Stimulated activated CD8-positive, alpha-beta memory T cell treated with anti-CD3 and anti-CD28 coated beads, Interleukin-2, amount 100 ng/mL, for 48 hours (primary cell): ENCODE measurements around the gene RPP25.
"Not testable (repeated sequence)": the region's sequence is repeated elsewhere in the genome, so short reads cannot be mapped to it uniquely, and the experiment has no call there.

ENCODE experiments used
- DNase-seq, 2 donors: peaks; one replicate each; pipeline ENCODE4 v3.0.0-alpha.2; 2020; ENCODE audit warnings: low read depth in 2 of 2

The RPP25 gene

DNA sequence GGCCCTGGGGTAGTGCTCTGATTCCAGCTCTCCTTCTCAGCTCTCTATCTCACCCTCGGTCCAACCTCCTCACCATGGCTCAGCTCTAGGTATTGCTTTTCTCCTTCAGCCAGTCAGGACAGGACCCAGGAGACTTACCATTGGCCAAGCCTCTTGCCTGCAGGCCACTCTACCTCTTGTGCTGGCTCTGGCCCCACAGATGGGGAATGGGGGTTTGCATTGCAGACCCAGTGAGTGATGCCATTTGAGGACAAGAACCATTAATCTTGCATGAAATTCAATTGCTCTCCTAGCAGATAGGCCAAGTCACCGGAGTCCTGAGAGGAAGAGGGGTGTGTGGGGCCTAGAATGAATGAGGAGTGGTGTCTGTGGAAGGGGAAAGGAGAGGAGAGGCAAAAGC, 6.1 kb upstream of the RPP25 start:
- no peak for DNase-seq

DNA sequence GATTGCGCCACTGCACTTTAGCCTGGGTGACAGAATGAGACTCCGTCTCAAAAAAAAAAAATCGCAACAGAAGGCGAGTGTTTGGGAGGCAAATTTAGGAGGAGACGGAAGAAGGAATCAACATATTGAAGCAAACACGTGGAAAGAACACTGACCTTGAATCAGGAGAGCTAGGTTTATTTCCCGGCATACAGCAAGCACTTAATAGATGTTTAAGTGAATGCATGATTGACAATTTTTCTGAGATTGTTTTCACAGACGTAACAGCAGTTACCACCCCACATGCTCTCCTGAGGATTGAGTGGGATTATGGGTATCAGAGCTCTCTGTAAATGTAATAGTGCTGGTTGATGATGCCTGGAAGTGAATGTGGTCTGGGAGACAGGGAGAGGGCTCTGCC, 5.6 kb upstream of the RPP25 start:
- DNase-seq: no peak

DNA sequence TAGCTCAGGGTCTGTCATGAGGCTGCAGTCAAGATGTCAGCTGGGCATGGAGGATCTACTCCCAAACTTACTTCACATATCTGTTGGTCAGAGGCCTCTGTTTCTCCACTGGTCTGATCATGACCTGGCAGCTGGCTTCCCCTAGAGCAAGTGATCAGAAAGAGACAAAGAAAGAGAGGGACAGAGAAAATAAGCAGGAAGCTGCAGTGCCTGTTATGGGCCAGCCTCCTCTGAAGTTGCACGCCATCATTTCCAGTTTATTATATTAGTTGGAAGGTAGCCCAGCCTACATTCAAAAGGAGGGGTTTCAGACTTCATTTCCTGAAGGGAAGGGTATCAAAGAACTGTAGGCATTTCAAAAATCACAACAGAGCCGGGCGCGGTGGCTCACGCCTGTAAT, 5.0 kb upstream of the RPP25 start:
- no peak for DNase-seq

DNA sequence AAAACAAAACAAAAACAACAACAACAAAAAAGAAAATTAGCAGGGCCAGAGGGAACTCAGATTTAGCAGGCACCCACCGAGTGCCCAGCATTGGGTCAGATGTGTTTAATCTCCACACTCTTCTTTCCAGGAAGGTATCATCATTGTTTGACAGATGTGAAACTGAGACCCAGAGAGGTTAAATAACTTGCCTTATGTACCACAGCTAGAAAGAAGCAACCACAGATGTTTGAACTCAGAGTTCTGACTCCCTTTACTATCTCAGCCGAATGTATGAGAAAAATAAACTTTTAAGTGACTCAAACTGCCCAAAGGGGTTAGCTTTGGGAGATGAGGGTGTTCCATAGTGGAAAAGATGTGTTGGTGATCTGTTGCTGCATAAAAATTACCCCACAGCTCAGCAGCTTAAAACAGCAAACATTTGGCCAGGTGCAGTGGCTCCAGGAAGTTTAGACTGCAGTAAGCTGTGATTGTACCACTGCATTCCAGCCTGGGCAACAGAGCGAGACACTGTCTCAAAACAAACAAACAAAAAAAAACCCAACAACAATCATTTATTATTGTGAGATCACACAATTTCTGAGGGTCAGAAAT, 4.5 kb upstream of the RPP25 start:
- DNase-seq: no peak

DNA sequence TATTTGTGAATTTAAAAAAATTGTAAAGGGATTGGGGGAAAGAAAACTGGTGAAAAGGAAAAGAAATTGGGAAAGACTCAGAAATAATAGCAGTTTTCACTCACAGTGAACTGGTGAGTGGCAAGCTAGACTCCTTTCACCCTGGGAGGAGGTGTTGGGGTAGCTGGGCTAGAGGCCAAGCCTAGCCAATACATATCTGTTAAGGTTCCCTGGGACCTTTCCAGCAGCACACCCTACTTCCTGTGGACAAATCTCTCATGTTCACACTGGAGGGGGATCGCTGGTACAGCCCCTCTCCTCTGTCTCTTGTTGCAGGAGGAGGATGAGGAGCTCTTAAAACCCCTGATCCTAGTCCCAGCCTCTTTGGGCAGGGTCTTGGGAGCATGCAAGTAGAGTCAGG, 3.7 kb upstream of the RPP25 start:
- DNase-seq: no peak

DNA sequence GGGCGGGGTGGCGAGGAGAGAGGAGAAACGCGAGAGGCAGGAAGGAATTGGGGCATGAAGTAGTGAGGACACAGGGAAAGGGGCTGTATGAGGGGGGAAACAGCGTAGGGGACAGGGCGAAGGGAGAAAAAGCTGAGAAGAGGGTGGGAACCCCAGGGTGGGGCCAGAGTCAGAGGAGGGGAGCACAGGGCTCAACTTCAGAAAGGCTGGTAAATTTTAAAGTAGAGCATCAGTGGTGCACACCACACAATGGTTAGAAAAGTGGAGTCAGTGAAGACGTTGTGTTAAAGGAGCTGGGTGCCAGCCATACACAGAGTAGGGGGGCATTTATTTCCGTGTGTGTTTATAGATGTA, 3.0 kb upstream of the RPP25 start:
- no peak for DNase-seq

DNA sequence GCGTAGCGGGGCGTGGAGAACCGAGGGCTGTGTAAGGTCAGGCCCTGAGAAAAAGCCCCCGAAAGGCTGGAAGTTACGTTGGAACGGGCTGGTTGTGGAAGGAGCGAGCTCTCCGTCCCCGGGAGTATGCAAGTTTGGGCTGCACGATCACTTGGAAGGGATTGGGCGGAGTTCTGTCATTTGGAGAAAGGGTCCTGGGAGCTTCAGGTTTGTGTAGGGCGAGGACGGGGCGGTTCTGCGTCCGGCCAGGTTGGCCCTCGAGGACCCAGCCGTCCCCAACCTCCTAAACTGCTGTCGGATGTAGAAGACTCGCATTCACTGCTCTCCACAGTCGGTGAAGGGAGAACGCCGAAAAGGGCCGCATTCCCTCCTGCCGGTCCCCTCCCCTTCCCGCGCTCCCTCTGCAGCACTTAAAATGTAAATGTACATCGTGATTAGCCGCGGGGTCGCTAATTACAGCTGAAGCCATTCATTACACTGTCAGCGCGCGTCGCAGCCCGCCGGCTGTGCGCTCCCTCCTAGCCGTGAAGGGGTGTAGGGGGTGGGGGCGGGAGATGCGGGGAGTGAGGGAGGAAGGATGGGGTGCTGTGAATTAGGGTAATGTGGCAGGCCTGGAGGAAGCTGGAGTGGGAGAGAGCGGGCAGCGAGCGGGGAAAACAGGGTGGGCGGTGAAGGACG, 2.5 kb upstream of the RPP25 start:
- no peak for DNase-seq

DNA sequence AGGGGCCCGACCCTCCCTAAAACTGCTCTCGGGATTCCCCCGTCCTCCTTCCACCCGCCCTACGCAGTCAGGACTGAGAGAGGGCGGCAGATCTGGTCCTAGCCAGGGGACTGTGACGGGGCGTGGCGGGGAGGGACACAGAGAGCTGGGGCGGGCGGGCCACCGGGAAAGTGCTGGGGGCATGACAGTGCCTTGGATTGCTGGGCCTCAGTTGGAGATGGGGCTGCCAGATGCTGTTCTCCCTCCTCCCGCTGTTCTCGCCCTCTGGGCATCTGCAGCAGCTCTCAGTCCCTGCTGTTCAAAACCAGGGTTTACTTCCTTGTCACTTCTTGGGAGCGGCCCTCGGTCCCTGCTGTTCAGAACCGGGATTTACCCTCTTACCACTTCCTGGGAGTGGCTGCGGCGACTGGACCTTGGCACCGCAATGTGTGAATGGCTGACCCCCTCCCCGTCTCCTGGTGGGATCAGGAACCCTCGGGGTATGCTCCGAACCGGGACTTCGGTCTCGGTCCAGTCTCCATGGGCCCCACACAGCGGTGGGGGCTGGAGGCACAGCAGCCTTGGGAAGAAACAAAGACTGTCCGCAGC, 1.8 kb upstream of the RPP25 start:
- DNase-seq: no peak

DNA sequence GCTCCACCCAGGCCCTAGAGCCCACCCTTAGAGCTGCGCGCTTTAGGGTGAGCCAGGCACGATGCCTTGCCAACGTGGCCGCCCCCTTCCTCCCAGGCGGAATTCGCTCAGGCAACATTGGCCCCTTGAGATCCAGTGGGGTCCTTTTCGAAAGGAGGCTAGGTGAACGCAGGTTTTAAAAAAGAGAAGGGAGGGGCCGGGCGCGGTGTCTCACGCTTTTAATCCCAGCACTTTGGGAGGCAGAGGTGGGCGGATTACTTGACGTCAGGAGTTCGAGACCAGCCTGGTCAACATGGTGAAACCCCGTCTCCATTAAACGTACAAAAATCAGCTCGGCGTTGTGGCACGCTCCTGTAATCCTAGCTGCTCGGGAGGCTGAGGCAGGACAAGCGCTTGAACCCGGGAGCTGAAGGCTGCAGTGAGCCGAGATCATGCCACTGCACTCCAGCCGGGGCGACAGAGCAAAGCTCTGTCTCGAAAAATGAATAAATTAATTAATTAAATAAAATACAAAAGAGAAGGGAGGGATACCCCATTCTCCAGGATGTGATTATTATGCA, 984 bp upstream of the RPP25 start:
- DNase-seq: no peak

DNA sequence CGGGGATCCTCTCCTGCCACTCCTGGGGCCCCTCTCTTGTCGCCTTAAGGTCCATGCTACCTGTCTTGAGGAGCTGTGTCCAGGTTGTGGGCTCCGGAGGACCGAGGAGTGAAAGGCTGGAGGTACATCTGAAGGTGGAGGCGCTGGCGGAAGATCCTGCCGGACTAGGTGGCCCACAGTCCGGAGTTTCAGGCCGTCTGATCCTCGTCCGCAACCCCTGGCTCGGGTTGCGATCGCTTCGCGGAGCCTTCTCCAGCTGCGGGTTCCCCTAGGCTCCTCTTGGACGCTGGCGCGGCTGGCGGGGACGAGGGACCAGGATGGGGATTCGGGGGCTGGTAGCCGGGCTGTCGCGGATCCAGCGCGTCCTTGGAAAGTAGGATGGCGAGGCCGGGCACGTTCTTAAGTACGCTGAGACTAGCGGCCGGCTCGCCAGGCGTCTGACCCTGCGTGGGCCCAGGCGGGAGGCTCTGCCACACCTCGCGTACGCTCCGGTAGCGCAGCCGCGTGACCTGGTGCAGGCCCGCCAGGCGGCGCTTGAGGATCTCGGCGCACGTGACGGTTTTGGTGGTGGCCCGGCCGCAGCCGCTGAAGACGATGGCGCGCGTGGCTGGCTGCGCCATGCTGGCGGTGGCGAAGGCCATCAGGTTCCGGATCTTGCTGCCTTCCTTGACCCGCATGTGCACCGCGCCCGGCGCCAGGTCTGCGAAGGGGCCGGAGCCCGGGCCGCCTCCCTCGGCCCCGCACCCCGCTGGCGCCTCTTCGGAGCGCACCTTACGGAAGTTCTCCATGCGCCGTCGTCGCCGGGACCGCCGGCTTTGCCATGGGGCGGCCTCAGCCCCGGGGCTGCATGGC, 550 bp downstream of the RPP25 start:
- DNase-seq: peak; percentile 50 to 58

DNA sequence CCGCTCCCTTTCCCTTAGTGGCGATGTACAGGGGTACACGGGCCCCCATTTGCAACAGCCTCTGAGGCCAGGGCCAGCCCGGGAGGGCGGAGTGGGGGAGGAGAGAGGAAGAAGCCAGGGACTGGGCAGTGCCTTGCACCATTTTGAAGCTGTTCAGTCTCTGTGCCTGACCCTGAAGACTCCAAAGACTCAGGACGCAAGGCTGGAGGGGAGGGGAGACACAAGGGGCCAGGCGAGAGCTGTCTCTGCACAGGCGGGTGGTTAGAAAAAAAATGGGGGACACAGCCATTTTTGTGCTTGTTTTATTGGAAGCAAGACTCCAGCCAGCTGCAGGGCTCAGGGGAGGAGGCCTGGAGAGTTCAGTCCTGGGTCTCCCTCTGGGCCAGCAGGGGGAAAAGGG, 1.6 kb downstream of the RPP25 start:
- DNase-seq: no peak

DNA sequence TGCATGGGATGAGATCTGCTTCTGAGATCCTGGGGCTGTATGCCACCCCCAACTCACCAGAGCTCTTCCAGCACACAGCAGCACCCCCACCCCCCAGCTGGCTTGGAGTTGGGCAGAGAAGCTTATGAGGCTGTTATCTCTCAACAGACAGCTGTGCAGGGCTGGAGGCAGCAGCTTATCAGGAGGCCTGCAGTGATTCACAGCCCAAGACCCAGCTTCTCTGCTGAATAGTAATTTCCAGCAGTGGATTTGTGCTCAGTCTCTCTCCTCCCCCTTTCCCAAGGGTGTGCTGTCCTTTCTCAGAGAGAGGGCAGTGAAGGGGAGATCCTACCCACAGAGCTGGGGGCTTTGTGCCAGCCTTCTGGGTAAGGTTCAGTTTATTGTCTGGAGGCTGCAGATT, 2.1 kb downstream of the RPP25 start:
- DNase-seq: no peak

DNA sequence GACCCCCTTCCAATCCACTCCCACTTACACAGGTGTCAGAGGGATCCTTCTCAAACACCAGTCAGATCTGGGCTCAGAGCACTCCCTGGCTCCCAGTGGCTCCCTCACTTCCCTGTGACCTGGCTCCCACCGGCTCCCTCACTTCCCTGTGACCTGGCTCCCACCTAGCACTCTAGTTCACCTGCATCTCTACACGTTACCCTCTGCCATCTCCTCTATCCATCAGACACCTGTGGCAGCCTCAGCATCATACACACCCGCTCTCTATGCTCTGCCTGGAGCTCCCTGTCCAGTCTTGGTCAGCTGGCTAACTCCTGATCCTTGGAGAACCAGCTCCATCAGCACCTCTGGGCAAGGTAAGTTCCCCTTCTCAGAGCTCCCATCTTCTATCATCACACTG, 5.6 kb downstream of the RPP25 start:
- no peak for DNase-seq

DNA sequence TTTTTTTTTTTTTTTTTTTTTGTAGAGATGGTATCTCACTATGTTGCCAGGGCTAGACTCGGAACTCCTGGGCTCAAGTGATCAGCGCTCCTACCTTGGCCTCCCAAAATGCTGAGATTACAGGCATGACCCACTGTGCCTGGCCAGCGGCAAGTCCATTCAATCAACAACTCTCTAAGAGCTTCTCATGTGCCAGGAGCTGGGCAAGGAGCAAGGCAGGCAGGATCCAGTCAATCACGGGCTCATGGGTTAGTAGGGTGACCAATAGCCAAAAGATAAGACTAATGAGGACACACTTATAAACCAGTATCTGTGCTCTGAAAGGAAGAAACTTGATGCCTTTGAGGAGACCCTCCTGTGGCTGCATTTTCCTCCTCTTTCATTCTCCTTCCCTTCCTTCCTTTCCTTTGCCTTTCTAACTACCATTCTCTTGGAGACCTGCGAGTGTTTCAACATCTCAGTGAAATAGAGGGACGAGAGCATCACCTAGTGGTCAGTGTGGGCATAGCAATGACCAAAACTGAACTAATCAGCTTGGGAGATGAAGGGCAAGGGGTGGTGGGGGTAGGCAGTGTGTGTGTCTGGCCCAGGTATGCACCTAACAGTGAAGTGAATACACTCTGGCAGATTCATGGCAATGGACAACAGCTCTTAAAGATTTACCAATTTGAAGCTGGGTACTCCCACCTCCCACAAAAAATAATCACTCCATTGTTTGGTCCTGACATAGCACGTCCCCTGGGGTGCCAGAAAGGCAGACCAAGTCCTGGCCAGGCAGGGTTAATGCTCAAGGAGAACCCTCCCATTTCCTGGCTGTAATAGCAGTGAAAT, 6.3 kb downstream of the RPP25 start:
- peak; percentile 49 to 70 for DNase-seq

DNA sequence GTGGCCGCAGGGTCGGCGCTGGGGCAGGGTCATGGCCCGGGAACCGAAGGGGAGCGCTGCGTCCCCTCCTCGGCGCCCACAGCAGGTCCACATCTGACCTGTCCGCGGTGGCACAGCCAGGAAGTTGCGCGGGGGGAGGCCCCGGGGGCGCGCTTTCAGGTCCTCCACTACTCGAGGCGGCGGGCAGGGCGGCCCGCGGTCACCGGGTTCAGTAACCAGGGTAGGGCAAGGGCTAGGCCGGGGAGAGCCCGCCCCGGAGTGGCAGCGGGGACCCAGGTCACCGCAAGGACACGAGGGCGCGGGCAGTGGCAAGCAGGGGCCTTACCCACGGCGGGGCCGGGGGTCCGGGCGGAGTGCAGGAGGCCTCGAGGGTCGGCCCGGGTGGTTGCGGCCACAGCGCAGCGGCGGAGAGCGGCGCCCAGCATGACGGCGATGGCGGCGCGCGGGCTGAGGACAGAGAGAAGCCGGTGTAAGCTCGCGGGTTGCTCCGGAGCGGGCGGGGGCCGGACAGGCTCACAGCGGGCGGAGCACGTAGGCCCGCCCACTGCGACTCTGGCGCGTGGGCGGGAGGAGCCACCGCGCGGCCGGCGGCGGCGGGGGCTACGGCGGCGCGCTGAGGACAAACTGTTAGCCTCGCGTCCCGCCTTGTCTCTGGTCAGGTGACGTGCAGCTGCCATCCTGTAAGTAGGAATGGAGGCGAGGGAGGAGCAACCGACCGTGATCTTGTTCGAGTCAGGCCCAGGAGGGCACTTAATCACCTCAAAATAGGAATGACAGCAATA, 18.8 kb downstream of the RPP25 start, which contains the start of gene COX5A:
TSS of gene COX5A (minus strand) at position 484 of the 782 bp plus-strand sequence. CDS start at position 425, 59 bp downstream.
- DNase-seq: peak; percentile 85 to 87

DNA sequence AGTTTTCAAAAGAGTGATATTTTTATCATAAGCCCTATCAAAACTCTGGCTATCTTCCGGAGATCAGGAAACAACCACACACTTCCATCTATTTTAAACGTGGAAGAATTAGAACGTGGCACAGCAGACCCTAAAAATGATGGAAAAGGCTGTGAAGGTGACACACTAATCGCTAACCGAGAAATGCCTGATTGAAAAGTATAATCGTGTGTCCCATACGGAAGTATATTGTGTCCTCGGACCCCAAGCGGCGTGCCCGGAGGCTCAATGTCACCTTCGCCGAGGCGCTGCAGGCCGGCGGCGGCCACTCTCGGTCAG, 19.3 kb downstream of the RPP25 start:
- DNase-seq: no peak

DNA sequence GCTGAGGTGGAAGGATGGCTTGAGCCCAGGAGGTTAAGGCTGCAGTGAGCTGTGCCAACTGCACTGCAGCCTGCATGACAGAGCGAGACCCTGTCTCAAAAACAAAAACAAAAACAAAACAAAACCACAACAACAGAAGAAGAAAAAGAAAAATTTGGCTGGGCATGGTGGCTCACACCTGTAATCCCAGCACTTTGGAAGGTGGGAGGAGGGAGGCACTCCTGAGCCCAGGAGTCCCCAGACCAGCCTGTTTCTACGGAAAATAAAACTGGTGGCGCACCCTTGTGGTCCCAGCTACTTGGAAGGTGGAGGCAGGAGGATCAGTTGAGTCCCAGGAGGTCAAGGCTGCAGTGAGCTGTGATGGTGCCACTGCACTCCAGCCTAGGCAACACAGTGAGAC, 21.4 kb downstream of the RPP25 start:
- DNase-seq: not testable (repeated sequence)

DNA sequence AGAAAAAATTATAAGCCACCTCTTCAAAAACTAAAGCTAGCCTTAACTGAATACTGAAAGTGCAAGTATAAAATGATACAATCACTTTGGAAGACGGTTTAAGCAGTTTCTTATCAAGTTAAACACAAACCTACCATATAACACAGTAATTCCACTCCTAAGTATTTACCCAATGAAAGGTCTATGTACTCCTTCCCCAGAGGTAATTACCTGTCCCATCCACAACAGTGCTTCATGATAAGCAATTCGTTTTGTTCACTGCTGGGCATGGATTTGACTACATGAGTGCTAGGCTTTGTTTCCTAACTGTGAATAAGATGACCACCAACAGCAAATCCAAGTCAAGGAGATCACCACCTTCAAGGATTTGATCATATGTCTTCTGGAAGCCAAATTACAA, 23.0 kb downstream of the RPP25 start:
- no peak for DNase-seq

DNA sequence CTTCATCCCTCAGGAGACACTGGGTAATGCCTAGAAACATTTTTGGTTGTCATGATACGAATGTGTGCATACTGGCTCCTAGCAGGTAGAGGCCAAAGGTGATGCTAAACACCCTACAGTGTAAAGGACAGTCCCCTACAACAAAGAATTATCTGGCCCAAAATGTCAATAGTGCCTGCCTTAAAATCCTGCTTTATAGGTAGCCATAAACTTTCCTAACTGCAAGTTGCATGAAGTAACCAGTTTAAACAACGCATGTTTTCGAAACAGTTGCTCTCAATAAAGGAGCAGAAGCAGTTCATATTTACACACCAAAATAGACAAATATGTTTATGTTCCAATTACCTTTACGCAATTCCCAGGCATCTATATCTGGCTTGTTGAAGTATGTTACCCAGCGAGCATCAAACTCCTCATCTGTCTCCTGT, 27.8 kb downstream of the RPP25 start:
- no peak for DNase-seq

DNA sequence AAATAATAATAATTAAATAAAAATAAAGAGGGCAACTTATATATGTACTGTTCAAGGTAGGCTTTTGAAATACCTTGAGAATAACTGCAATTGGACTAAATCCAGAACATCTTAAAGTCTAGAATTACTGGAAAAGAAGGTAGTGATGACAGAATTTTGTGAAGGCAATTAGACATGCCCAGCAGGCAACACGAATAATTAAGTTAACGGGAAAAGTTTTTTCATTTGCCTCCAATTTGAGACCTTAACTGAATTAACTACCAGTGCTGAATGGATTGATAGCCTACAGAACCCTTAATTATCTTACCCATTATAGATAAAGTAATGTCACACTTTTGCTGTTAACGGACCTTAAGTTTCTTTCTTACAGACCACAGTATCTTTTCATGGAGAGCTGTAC, 32.0 kb downstream of the RPP25 start:
- DNase-seq: no peak

DNA sequence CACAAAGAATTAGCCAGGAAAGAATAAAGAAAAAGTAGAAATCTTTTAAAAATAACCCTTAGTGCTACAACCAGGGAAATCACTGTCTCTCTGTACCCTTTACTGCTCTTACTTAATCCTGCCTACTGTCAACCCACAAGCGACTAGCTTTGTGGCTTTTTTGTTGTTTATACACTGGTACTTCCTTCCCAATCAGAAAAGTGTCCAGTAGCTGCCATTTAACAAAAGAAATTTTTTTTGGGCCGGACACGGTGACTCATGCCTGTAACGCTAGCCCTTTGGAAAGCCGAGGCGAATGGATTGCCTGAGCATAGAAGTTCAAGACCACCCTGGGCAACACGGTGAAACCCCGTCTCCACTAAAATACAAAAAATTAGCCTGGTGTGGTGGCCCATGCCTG, 36.1 kb downstream of the RPP25 start:
- DNase-seq: no peak
